Effector memory CD8-positive, alpha-beta T cell (primary cell): Measurements from ENCODE around the gene CBX1.

ENCODE experiments used
- ATAC-seq: fragments of 150-1000 bp; cut with Tn5 transposase; replicated peaks from 2 replicates; pipeline ENCODE4 v1.10.0; 2021; ENCODE audit warnings: mild to moderate bottlenecking, moderate library complexity
- DNase-seq, 3 experiments: peaks; one replicate each; pipeline ENCODE4 v3.0.0; 2021
- H3K27ac Mint-ChIP-seq, 2 donors: one replicate each; pipeline ENCODE4 v1.8.0; 2022; ENCODE audit warnings: mild to moderate bottlenecking in 2 of 2, mixed read lengths in 2 of 2, moderate library complexity in 2 of 2
- H3K27me3 Mint-ChIP-seq, 2 donors: one replicate each; pipeline ENCODE4 v1.8.0; 2022; ENCODE audit warnings: mixed read lengths in 2 of 2
- H3K36me3 Mint-ChIP-seq: one replicate; pipeline ENCODE4 v1.8.0; 2022; ENCODE audit warnings: mild to moderate bottlenecking, moderate library complexity, mixed read lengths; ENCODE audit not compliant: insufficient read depth
- H3K4me1 Mint-ChIP-seq, 2 donors: one replicate each; pipeline ENCODE4 v1.8.0; 2022; ENCODE audit warnings: low read depth in 2 of 2, mixed read lengths in 2 of 2
- H3K4me3 Mint-ChIP-seq, 2 donors: one replicate each; pipeline ENCODE4 v1.8.0; 2022; ENCODE audit warnings: mild to moderate bottlenecking in 2 of 2, mixed read lengths in 2 of 2, moderate library complexity in 2 of 2
- H3K9me3 Mint-ChIP-seq, 2 donors: one replicate each; pipeline ENCODE4 v1.8.0; 2022; ENCODE audit warnings: mixed read lengths in 2 of 2
- total RNA-seq, 9 experiments: gene quantifications; one replicate each; lab custom pipeline; 2026; lab: John Stamatoyannopoulos, UW

The CBX1 gene
- total RNA-seq = 25.5 to 63.8 (median 56.4) reads per million in 9 experiments

- no peaks in the 10 kb centered on the region for H3K9me3 Mint-ChIP-seq
- DNase-seq (peak; percentile 86 to 92 (median 91)), ATAC-seq (peak; percentile 94)
- H3K4me1 Mint-ChIP-seq = peaks cover 16 to 24% of the 10 kb centered on the region in 2 donors
- peaks cover 21% of the 10 kb centered on the region for H3K36me3 Mint-ChIP-seq
- H3K27ac Mint-ChIP-seq = peak within 1 kb of the TSS; percentile 76 to 80
- peak within 1 kb of the TSS; percentile 90 to 93 for H3K4me3 Mint-ChIP-seq
- no peaks in the 10 kb centered on the region for H3K27me3 Mint-ChIP-seq
Measured at GRCh38 chr17:48101012-48101720, at the start of gene CBX1. TSS of gene CBX1 (minus strand) at chr17:48101478. CDS start at chr17:48077004, 24,474 bp downstream.

GRCh38 chr17:48150597-48151001 lies 49.3 kb upstream of the CBX1 start:
- no peaks in the 10 kb centered on the region for H3K9me3 Mint-ChIP-seq
- DNase-seq = no peak
- peaks cover 64% of the 10 kb centered on the region for H3K36me3 Mint-ChIP-seq
- no peaks in the 10 kb centered on the region for H3K4me1 Mint-ChIP-seq
- no peak overlapping the region for H3K4me3 Mint-ChIP-seq
- no peak for ATAC-seq
- no peaks in the 10 kb centered on the region for H3K27me3 Mint-ChIP-seq
- no peak overlapping the region for H3K27ac Mint-ChIP-seq

GRCh38 chr17:48149787-48150463 lies 48.6 kb upstream of the CBX1 start:
- Mint-ChIP-seq H3K4me3 (no peak overlapping the region), H3K4me1 (peaks cover 0 to 4% of the 10 kb centered on the region in 2 donors), H3K9me3 (no peaks in the 10 kb centered on the region)

GRCh38 chr17:48148854-48149786 lies 47.8 kb upstream of the CBX1 start:
- Mint-ChIP-seq H3K27ac (no peak overlapping the region), H3K36me3 (peaks cover 60% of the 10 kb centered on the region), H3K4me3 (no peak overlapping the region), H3K4me1 (peaks cover 0 to 5% of the 10 kb centered on the region in 2 donors), H3K27me3 (no peaks in the 10 kb centered on the region), H3K9me3 (no peaks in the 10 kb centered on the region)
- DNase-seq (no peak), ATAC-seq (no peak)

More at GRCh38 chr17:48149787-48150463, 48.6 kb upstream of the CBX1 start:
- DNase-seq (no peak), ATAC-seq (no peak)
- Mint-ChIP-seq H3K36me3 (peaks cover 62% of the 10 kb centered on the region), H3K27ac (no peak overlapping the region), H3K27me3 (no peaks in the 10 kb centered on the region)

- peaks cover 0 to 5% of the 10 kb centered on the region in 2 donors for H3K4me1 Mint-ChIP-seq
- no peak overlapping the region for H3K4me3 Mint-ChIP-seq
- DNase-seq = no peak
- H3K27me3 Mint-ChIP-seq = no peaks in the 10 kb centered on the region
- no peaks in the 10 kb centered on the region for H3K9me3 Mint-ChIP-seq
- peak overlapping the region; percentile 21 to 32 for H3K27ac Mint-ChIP-seq
- peaks cover 59% of the 10 kb centered on the region for H3K36me3 Mint-ChIP-seq
- no peak for ATAC-seq
Measured at GRCh38 chr17:48148029-48148770, 46.9 kb upstream of the CBX1 start.

- no peak overlapping the region for H3K4me3 Mint-ChIP-seq
- no peaks in the 10 kb centered on the region for H3K27me3 Mint-ChIP-seq
- H3K27ac Mint-ChIP-seq = peak overlapping the region in 1 of 2 donors; percentile 79
- no peak for DNase-seq
- no peak for ATAC-seq
- peaks cover 0 to 5% of the 10 kb centered on the region in 2 donors for H3K4me1 Mint-ChIP-seq
- peaks cover 49% of the 10 kb centered on the region for H3K36me3 Mint-ChIP-seq
- no peaks in the 10 kb centered on the region for H3K9me3 Mint-ChIP-seq
Measured at GRCh38 chr17:48144976-48145798, 43.9 kb upstream of the CBX1 start.

DNA sequence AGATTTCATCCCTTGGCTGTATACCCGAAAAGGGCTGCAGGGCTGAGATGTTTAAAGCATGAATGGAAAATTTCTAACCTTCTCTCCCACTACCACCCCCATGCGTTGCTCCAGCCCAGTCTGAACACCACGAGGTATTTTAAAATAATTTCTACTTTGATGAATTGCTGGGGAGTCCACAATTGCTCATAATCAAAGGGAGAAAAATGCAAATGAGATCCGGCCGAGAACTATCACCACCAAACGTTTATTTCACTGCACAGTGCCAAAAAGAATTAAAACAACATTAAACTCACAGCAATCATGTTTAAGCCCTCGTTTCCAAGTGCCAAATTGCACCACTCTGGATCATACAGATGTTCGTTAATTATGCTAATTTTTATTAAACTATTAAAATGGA lies 43.0 kb upstream of the CBX1 start:
- no peak overlapping the region for H3K4me3 Mint-ChIP-seq
- no peaks in the 10 kb centered on the region for H3K9me3 Mint-ChIP-seq
- H3K27me3 Mint-ChIP-seq = no peaks in the 10 kb centered on the region
- ATAC-seq (no peak), DNase-seq (no peak)
- peak overlapping the region; percentile 46 to 79 for H3K27ac Mint-ChIP-seq
- peaks cover 0 to 5% of the 10 kb centered on the region in 2 donors for H3K4me1 Mint-ChIP-seq
- peaks cover 52% of the 10 kb centered on the region for H3K36me3 Mint-ChIP-seq

DNA sequence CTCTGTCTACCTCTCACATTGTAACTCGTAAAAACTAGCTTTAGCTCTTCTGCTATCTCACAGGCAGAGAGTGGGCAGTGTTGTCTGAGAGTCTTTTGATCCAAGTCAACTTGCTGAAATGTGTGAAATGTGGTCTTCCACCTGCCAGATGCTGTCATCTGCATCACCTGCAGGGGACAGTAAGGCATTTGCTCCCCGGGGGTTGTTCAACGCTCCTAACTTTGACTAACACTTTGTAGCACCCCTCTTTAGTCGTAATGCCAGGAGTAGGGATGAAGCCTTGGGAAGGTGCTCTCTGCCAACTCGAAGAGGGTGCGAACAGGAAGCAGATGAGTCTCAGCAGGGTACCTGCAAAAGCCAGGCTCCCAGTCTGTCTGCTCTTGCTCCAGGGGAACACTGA lies 42.4 kb upstream of the CBX1 start:
- ATAC-seq (peak; percentile 47), DNase-seq (no peak)
- H3K27me3 Mint-ChIP-seq = no peaks in the 10 kb centered on the region
- peak overlapping the region; percentile 46 to 79 for H3K27ac Mint-ChIP-seq
- H3K4me3 Mint-ChIP-seq = no peak overlapping the region
- peaks cover 53% of the 10 kb centered on the region for H3K36me3 Mint-ChIP-seq
- no peaks in the 10 kb centered on the region for H3K9me3 Mint-ChIP-seq
- H3K4me1 Mint-ChIP-seq = peaks cover 0 to 5% of the 10 kb centered on the region in 2 donors

- Mint-ChIP-seq H3K9me3 (no peaks in the 10 kb centered on the region), H3K27me3 (no peaks in the 10 kb centered on the region), H3K4me1 (peaks cover 0 to under 1% of the 10 kb centered on the region in 2 donors), H3K4me3 (no peak overlapping the region), H3K27ac (peak overlapping the region in 1 of 2 donors; percentile 62), H3K36me3 (peaks cover 67% of the 10 kb centered on the region)
- DNase-seq = no peak
- no peak for ATAC-seq
Measured at GRCh38 chr17:48139944-48140343, 38.7 kb upstream of the CBX1 start.

DNA sequence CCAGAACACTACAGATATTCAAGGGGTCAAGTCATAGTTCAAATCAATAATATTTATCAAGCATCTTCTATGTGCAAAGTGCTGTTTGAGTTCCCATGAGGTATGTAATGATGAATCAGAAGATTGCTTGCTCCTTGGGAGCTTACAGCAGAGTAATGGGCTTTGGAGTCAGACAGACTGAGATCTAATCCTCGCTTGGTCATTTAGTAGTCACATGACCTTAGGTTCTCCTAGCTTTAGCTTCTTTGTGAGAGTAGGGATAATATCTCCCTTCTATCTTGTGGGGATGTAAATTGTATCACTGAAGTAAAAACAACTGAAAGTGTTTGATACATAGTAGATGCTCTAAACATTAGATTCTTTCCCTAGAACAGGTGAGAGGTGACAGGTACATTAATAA lies 36.4 kb upstream of the CBX1 start:
- Mint-ChIP-seq H3K9me3 (no peaks in the 10 kb centered on the region), H3K4me1 (no peaks in the 10 kb centered on the region), H3K4me3 (no peak overlapping the region), H3K36me3 (peaks cover 68% of the 10 kb centered on the region), H3K27ac (peak overlapping the region; percentile 49 to 64), H3K27me3 (no peaks in the 10 kb centered on the region)
- DNase-seq (no peak), ATAC-seq (no peak)

DNA sequence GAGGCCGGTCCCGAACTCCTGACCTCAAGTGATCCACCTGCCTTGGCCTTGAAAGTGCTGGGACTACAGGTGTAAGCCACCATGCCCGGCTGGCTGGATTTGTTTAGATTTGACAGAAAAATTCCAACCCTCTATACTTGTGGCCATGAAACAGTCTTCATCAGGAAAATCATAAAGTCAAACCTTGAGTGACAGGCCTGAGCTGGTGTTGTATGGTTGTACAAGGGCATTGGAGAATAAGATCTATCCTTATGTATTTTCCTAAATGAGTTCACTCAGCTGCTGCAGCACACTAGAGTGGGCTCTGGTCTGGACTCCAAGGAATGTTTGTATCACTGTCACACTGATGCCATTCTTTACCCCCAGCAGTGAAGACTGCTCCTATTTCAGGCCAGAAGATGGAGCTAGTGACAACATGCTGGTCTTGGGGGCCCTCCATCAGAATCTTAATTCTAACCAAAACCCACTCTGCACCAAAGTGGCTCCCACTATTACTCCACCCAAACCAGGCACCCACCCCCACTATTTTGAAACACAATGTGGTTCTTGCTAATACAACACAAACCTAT lies 33.7 kb upstream of the CBX1 start:
- ATAC-seq (no peak), DNase-seq (no peak)
- Mint-ChIP-seq H3K9me3 (no peaks in the 10 kb centered on the region), H3K4me3 (no peak overlapping the region), H3K27me3 (no peaks in the 10 kb centered on the region), H3K36me3 (peaks cover 74% of the 10 kb centered on the region), H3K27ac (peak overlapping the region; percentile 49 to 61), H3K4me1 (peaks cover 0 to 3% of the 10 kb centered on the region in 2 donors)

DNA sequence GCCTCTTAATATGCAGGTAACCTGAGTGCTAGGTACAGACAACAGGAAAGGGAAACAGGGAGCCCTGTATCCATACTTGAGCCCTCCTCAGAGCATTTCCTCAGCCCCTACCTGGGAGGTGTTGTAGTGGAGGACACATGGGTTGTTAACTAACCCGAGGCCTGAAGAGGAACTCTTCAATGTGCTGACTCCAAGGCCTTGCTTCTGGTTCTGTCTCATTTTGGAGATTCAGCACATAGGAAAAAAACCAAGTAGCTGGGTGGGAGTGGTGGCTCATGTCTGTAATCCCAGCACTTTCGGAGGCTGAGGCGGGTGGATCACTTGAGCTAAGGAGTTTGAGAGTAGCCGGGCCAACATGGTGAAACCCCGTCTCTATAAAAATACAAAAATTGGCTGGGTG lies 31.1 kb upstream of the CBX1 start:
- no peak overlapping the region for H3K4me3 Mint-ChIP-seq
- no peaks in the 10 kb centered on the region for H3K27me3 Mint-ChIP-seq
- H3K36me3 Mint-ChIP-seq = peaks cover 55% of the 10 kb centered on the region
- H3K9me3 Mint-ChIP-seq = no peaks in the 10 kb centered on the region
- ATAC-seq (no peak), DNase-seq (no peak)
- no peak overlapping the region for H3K27ac Mint-ChIP-seq
- peaks cover 0 to 3% of the 10 kb centered on the region in 2 donors for H3K4me1 Mint-ChIP-seq
